Panc1 (cell line): ENCODE measurements around the gene MICAL2. TPM values are rescaled to one million over a fixed set of nuclear protein-coding genes. Genes with fewer than 3 reads are reported as not detected.
A peak's percentile ranks its signal among the peaks of the same experiment; 100 is the strongest.

Experiments used
- ATAC-seq: fragments of 200-7000 bp; cut with Tn5 transposase; 2 replicates; pipeline ENCODE4 v1.9.1; 2020; ENCODE audit warnings: mild to moderate bottlenecking, moderate library complexity
- BruUV-seq: library from RNA; stranded (reverse); fragments of 400-500 nt; replicated peaks from 2 replicates; lab custom pipeline; 2021; lab: Mats Ljungman, UMichigan
- CTCF ChIA-PET: fragments of 300-600 bp; sonication (Branson Sonifier 250); formaldehyde crosslinking; loops from one replicate; lab custom pipeline; 2022; ENCODE audit warnings: antibody characterized with exemption; lab: Charles Lee
- POLR2A ChIA-PET: fragments of 300-600 bp; sonication (Branson Sonifier 250); formaldehyde crosslinking; loops from one replicate; lab custom pipeline; 2022; ENCODE audit warnings: antibody characterized with exemption; lab: Charles Lee
- DNase-seq: peaks from one replicate; pipeline ENCODE4 v3.0.0-alpha.2; 2010; ENCODE audit warnings: low read depth, low spot score
- H3K27ac ChIP-seq: 2 replicates; pipeline ENCODE4 v1.5.1; 2011; ENCODE audit warnings: mild to moderate bottlenecking, low read length, inconsistent platforms
- H3K27me3 ChIP-seq: fragments of 200-500 bp; sonication (Bioruptor generic); 2 replicates; pipeline ENCODE4 v1.6.0; 2014; ENCODE audit warnings: low read length, inconsistent platforms; ENCODE audit not compliant: control insufficient read depth, insufficient read depth
- H3K36me3 ChIP-seq: fragments of 200-500 bp; sonication (Bioruptor generic); 2 replicates; pipeline ENCODE4 v1.5.1; 2014; ENCODE audit warnings: inconsistent platforms, mild to moderate bottlenecking, low read length, moderate library complexity; ENCODE audit not compliant: control insufficient read depth, insufficient read depth
- H3K4me1 ChIP-seq: 2 replicates; pipeline ENCODE4 v1.5.1; 2011; ENCODE audit warnings: inconsistent platforms, mild to moderate bottlenecking, low read length, moderate library complexity; ENCODE audit not compliant: control insufficient read depth, insufficient read depth
- H3K4me3 ChIP-seq, 2 experiments: 2 replicates each; pipeline ENCODE4 v1.5.1; 2011 to 2012; ENCODE audit warnings: low read depth in 2 of 2, low read length in 2 of 2, mild to moderate bottlenecking in 2 of 2, inconsistent platforms in 1 of 2, moderate library complexity in 1 of 2
- H3K9me3 ChIP-seq: fragments of 200-500 bp; sonication (Bioruptor generic); 2 replicates; pipeline ENCODE4 v1.5.1; 2014; ENCODE audit warnings: low read depth, mild to moderate bottlenecking, inconsistent platforms, low read length, moderate library complexity; ENCODE audit not compliant: control insufficient read depth, insufficient read depth
- POLR2AphosphoS5 ChIP-seq: IDR thresholded peaks from 2 replicates; pipeline ENCODE4 v1.6.1; 2012; ENCODE audit warnings: mild to moderate bottlenecking, low read depth, low read length, moderate library complexity
- SIN3A ChIP-seq: IDR thresholded peaks from 2 replicates; pipeline ENCODE4 v1.6.1; 2012; ENCODE audit warnings: low read depth, mild to moderate bottlenecking, low read length, moderate library complexity, borderline replicate concordance; ENCODE audit not compliant: insufficient read depth
- TCF7L2 ChIP-seq: IDR thresholded peaks from 2 replicates; pipeline ENCODE4 v1.6.1; 2011; ENCODE audit warnings: mild to moderate bottlenecking, low read depth, low read length, inconsistent platforms
- in situ Hi-C: cut with HindIII; loops from 2 replicates; pipeline ENCODE4 v1.10.0; 2016; ENCODE audit warnings: low sequenced_read_pairs, low pct_unique_long_range_greater_than_20kb
- intact Hi-C: fragments of 100-400 bp; cut with micrococcal nuclease; formaldehyde crosslinking; loops from one replicate; pipeline ENCODE4 v1.10.0; 2022; ENCODE audit not compliant: unreplicated experiment
- total RNA-seq: library from RNA; stranded (reverse); gene quantifications from one replicate; pipeline ENCODE4 v1.2.1, GENCODE V29; 2021; ENCODE audit not compliant: unreplicated experiment
- TF ChIP-seq, protein P1 (sequence below), 2 experiments: IDR thresholded peaks; 2 replicates each; pipeline ENCODE4 v1.6.1; 2011 to 2012; ENCODE audit warnings: low read depth in 2 of 2, control low read depth in 1 of 2, low read length in 1 of 2, mild to moderate bottlenecking in 1 of 2, moderate library complexity in 1 of 2; ENCODE audit not compliant: insufficient read depth in 1 of 2
- TF ChIP-seq, protein P2 (sequence below): fragments of 450-650 bp; IDR thresholded peaks from 2 replicates; pipeline ENCODE4 v1.5.1; 2017; ENCODE audit warnings: mild to moderate bottlenecking

MICAL2 gene
- total RNA-seq, 1 experiment from 2014 or later: 199 TPM

DNA sequence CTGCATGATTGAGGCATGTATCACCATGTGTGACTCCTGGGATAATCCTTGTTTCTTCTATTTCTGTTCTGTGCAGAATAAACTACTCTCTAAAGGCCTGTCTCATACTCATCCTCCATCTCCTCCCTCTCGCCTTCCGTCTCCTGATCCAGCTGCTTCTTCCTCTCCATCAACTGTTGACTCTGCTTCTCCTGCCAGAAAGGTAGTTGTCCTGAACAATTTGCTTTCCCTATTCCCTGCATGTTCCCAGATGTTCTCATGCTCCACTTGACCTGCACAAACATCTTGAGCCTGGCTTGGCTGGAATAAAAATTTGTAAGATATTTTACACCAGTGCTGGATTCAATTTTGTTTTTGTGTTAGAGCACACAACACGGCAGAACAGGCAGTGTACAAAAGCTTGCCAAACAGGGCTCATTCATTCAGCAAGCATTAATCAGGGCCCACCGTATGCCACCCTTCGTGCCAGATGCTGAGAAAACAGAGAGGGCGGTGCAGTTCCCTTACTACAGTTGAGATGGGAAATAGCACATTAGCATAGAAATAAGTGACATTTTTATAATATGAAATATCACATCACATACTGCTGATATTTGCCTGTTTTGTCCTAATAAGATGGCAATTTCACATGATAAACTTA, 133.6 kb downstream of the MICAL2 start:
- no peak overlapping the region for H3K4me3 ChIP-seq
- H3K4me1 ChIP-seq: no peaks in the 10 kb centered on the region; the same call in 1 of the 2 replicates
- DNase-seq (no peak), ATAC-seq (no peak)
- BruUV-seq: no TSS peak
- H3K27ac ChIP-seq: no peak overlapping the region
- no peaks in the 10 kb centered on the region for H3K27me3 ChIP-seq
- H3K36me3 ChIP-seq: no peaks in the 10 kb centered on the region; the same call in 1 of the 2 replicates
- no peaks in the 10 kb centered on the region for H3K9me3 ChIP-seq
- ChIA-PET CTCF (no interaction called here), POLR2A (no interaction called here)
- TF ChIP-seq SIN3A (no peak), TCF7L2 (no peak), POLR2AphosphoS5 (no peak)
- TF ChIP-seq, protein P1, sequence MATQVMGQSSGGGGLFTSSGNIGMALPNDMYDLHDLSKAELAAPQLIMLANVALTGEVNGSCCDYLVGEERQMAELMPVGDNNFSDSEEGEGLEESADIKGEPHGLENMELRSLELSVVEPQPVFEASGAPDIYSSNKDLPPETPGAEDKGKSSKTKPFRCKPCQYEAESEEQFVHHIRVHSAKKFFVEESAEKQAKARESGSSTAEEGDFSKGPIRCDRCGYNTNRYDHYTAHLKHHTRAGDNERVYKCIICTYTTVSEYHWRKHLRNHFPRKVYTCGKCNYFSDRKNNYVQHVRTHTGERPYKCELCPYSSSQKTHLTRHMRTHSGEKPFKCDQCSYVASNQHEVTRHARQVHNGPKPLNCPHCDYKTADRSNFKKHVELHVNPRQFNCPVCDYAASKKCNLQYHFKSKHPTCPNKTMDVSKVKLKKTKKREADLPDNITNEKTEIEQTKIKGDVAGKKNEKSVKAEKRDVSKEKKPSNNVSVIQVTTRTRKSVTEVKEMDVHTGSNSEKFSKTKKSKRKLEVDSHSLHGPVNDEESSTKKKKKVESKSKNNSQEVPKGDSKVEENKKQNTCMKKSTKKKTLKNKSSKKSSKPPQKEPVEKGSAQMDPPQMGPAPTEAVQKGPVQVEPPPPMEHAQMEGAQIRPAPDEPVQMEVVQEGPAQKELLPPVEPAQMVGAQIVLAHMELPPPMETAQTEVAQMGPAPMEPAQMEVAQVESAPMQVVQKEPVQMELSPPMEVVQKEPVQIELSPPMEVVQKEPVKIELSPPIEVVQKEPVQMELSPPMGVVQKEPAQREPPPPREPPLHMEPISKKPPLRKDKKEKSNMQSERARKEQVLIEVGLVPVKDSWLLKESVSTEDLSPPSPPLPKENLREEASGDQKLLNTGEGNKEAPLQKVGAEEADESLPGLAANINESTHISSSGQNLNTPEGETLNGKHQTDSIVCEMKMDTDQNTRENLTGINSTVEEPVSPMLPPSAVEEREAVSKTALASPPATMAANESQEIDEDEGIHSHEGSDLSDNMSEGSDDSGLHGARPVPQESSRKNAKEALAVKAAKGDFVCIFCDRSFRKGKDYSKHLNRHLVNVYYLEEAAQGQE (IDR thresholded peaks at IDR 0.05; ENCODE audit: insufficient read depth in 1 of 2, low read depth in 2 of 2, low read length in 1 of 2): no peak
- TF ChIP-seq, protein P2, sequence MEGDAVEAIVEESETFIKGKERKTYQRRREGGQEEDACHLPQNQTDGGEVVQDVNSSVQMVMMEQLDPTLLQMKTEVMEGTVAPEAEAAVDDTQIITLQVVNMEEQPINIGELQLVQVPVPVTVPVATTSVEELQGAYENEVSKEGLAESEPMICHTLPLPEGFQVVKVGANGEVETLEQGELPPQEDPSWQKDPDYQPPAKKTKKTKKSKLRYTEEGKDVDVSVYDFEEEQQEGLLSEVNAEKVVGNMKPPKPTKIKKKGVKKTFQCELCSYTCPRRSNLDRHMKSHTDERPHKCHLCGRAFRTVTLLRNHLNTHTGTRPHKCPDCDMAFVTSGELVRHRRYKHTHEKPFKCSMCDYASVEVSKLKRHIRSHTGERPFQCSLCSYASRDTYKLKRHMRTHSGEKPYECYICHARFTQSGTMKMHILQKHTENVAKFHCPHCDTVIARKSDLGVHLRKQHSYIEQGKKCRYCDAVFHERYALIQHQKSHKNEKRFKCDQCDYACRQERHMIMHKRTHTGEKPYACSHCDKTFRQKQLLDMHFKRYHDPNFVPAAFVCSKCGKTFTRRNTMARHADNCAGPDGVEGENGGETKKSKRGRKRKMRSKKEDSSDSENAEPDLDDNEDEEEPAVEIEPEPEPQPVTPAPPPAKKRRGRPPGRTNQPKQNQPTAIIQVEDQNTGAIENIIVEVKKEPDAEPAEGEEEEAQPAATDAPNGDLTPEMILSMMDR: no peak
- in situ Hi-C loops: no loop called here
- intact Hi-C loops: no loop called here

DNA sequence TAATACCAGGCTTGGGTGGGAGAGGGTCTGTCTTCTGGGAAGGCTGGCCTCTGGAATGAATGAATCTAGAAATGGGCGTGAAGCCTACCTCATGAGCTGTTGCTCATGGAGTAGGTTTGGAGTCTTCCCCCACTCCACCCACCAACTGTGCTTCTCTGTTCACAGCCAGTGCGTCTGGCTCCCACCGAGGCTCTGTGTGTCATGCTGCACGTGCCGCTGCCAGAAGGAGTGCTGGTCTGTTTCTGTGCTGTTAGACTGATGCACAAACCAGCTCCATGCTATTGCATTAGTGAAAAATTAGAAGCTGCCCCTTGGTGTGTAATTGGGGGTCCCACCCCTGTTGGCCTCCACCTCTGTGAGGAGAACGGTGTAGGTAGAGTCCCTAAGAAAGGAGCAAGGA, 134.7 kb downstream of the MICAL2 start:
- TF ChIP-seq TCF7L2 (no peak), POLR2AphosphoS5 (no peak), SIN3A (no peak)
- TF ChIP-seq, protein P2: no peak
- TF ChIP-seq, protein P1 (IDR thresholded peaks at IDR 0.05; ENCODE audit: insufficient read depth in 1 of 2, low read depth in 2 of 2, low read length in 1 of 2): no peak
- Histone ChIP-seq H3K9me3 (no peaks in the 10 kb centered on the region), H3K4me3 (no peak overlapping the region), H3K4me1 (no peaks in the 10 kb centered on the region; the same call in 1 of the 2 replicates), H3K36me3 (no peaks in the 10 kb centered on the region; the same call in 1 of the 2 replicates), H3K27me3 (no peaks in the 10 kb centered on the region), H3K27ac (no peak overlapping the region)
- in situ Hi-C loops (no loop called here), intact Hi-C loops (no loop called here)
- POLR2A ChIA-PET: no interaction called here
- DNase-seq (no peak), ATAC-seq (no peak)
- CTCF ChIA-PET: no interaction called here
- TSS peak; percentile 18 for BruUV-seq
